Measurements from ENCODE around the gene CD93.

Gene CD93

DNA sequence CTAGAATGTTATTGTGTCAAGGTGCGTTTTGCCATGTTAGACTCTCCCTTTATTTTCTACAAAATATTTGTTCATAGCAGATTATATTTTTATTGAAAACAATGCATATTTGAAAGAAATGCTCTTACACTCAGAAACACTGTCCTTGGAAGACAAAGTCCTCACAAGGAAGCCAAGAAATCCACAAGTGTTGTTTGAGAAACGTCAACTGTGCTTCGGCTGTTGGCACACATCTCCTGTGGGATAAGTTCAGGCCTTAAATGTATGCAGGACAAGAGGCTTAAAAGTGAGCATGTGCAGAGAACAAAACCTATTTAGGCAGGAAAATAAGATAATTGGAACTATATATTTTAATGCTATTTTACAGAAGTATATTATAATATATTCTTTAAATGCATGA, 27.1 kb downstream of the CD93 start:
- no peak for DNase-seq

DNA sequence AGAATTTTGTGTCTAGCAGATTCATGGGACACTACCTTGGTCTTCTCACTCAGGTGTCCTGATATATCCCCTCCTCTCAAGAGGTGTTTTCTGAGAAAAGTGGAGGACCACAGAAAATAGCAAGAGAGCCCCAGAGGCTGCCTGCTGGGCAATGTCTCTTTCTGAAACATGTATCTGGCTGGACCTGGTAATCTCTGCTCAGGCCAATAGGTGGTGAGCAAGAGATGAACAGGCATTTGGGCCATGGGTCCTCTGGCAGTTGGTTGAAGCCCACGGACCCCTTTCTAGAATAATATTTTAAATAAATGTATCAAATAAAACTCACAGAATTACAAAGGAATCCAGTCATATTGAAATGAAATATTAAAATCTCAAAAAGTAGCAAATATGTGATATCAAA, 27.9 kb downstream of the CD93 start:
- no peak for DNase-seq

DNA sequence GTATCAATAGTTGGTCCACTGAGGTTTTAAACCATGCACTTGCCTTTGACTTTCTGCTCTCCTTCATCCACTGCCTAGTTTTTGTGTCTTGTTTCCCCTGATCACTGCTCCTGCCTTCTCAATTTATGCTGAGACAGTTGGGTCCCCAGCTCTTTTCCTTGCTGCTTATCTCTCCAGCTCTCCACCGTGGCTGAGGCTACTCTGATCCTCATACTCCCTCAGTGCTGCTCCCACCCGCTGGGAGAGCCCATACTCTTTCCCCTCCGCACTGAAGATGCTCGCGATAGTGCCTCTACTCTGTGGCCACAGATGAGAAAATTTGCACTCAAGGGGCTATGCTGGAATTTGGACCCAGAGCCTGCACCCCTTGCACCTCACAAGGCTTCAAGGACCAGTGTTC, 33.2 kb downstream of the CD93 start:
- no peak for DNase-seq

DNA sequence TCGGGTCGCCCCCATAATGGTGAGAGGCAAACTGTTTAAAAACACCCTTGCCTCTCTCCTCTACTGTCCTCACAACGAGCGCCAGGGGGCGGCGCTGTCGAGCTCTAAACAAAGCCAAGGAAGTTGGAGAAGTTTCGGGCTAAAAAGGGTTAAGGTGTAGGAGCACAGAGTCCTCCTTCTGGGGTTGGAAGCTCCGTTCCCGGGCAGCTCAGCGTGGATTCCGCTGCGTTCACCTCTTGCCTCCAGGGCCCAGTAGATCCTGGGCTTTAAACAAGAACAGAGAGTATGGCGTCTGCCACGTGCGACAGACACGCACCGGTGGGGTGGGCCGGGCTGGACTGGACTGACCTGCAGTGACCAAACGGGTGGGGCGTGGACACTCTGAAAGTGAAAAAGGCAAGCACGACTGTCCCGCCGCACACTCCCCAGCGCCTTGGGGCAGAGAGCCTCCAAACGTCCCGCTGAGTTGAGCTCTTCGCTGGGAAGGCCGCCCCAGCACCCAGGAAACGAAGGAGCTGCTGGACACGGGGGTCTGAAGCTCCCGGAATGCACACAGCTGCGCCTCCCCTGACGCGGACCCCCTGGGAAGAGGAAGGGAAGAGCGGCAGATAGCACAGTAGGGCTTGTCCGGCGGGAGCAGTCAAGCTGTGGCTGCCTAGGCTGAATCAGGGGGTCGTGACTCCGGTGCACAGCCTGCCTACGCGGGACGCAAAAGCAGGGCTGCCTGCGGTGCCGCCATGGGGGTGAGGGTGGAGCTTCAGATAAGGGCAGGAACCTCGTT, 35.1 kb downstream of the CD93 start:
- DNase-seq = peak; percentile 8

DNA sequence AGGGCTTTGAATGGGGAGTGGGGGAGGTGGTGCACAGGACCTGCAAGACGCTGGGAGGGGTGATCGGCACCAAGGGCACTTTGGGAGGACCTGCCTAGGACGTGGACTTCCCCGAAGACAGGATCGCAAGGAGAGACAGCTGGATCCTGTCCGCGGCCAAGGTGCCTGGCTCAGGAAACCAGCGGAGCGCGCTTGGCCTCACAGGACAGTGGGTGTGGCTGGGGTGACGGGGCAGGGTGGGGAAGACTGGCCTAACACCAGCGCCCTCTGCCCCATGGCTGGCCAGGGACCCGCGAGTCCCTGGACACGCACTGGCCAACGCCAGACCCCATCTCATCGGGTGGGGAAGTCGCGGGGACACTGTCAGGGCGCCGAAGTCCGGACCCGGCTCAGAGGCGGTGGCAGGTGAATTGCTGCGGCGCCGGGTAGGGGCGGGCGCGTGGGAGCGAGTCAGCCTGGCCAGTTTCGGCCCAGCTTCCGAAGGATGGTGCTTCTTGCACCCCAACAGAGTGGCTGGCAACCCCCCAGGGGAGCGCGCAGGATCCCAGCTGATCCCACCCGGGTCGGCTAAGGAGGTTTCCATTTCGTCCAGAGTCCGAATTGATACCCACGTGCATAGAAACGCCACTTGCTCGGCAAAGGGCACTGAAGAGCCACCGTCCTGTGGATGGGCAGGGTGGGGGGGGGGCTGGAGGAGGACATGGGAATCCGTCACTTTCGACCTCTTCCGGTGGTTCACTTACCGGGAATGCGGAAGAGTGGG, 35.9 kb downstream of the CD93 start:
- DNase-seq = no peak

DNA sequence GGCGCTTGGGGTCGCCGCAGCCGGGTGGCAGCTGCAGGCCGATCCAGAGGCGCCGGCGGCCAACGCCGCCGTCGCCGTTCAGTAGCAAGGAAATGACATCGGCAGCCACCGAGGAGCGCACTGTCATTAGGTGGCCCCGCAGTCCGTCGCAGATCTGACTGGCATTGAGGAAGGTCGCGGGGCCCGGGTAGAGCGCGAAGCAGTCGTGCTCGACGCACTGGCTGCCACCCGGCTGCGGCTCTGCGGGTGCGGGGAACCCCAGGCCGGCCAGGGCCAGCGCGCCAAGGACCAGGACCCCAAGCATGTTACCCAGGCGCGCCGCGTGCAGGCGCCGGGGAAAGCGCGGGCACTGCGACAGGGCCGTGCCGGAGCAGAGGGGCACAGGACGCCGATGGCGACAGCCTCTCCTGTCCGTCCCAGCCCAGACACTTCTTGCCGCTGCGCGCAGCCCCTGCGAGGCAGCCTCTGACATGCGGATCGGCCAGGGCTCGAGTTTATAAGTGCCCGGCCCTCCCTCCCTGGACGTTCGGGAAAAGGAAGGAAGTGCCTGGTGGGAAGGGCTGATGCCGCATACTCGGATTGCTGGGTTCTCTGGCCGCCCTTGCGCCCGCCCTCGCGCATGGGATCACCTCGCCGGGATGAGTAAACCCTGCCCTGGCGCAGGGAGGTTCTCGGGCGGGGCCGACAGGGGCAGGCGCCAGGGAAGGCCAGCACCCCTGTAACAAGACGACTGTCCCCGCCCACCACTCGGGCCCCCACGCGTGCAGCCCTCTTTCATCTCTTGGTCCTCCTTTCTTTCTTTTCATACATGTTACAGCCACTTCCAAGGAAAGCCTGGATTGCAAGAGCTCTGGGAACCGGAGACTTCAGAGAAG, 36.7 kb downstream of the CD93 start, which contains the start of gene THBD:
TSS of gene THBD (minus strand) at position 472 of the 875 bp plus-strand sequence. CDS start at position 304, 168 bp downstream.
- DNase-seq = no peak

DNA sequence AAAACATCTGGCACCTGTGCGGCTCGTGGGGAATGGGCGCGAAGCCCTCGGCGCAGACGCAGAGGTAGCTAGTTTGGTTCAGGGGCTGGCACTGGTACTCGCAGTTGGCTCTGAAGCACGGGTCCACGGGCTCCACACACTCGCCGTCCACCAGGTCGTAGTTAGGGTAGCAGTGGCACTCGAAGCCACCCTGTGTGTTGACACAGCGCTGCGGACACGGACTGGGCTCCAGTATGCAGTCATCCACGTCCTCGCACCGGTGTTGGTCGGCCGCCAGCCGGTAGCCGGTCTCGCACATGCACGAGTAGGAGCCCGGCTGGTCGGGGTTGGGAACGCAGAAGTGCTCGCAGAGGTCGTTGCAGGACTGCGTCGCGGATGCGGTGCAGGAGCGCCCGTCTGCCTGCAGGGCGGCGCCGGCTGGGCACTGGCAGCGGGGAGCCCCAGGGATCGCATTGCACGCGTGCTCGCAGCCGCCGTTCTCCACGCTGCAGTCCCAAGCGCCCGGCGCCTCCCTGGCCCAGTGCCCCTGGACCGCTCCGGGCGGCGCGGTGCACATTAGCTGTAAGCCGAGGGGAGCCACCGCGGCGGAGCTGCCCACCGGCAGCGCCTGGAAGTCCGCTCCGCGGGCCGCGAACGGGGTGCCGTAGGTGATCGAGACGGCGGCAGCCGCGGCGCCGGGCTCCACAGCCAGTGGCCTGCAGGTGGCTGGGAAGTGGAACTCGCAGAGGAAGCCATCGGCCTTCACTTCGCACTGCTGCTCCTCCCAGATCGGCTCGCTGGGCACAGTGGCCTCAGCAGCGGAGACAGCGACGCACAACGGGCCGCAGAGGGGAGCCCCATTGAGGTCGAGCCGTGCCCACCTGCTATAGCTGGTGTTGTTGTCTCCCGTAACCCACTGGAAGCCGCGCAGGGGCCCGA, 37.6 kb downstream of the CD93 start:
- DNase-seq = no peak

DNA sequence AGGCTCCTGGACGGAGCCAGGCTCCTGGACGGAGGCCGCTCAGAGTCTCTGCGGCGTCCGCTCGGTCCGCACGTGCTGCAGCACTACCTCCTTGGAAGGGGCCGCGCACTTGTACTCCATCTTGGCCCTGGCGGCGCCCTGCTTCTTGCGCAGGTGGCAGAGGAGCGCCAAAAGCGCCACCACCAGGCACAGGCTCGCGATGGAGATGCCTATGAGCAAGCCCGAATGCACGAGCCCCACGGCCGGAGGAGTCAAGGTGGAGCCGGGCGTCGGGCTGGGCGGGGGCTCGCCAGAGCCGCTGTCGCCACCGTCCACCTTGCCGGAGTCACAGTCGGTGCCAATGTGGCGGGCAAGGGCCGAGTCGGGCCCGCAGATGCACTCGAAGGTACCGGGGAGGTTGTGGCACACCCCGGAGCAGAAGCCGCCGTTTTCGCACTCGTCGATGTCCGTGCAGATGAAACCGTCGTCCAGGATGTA, 38.3 kb downstream of the CD93 start:
- DNase-seq = no peak

DNA sequence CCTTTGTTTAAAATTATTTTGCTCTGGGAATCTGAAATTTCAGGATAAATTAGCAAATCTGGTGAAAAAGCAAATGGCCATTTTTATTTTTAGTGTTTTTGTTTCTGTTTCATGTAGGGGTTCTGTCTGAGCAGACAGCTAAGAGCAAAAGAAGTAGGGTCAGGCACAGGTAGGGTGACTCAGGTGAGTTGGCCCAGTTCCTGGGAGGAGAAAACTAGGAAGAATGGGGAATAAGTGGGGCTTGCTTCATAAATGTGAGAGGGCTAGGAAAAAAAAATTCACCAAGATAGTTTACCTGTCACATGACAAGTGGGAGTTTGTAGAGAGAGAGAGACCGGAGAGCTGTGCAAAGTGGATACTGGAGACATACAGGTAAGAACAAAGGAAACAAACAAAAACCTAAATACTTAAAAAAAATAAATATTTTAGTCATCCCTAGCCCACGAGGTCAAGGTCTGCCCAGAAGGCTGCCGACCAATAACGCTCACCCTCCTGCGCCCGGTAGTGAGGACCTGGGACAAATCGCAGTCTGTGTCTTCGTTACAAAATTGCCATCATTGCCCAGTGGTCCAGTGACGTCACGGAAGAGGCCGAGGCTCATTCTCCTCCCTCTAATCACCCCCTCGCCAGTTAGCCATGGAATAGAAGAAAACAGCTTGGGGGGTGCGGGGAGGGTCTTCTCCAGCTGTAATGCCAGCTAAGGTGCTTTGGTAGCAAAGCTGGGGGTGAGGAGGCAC, 39.0 kb downstream of the CD93 start:
- no peak for DNase-seq

DNA sequence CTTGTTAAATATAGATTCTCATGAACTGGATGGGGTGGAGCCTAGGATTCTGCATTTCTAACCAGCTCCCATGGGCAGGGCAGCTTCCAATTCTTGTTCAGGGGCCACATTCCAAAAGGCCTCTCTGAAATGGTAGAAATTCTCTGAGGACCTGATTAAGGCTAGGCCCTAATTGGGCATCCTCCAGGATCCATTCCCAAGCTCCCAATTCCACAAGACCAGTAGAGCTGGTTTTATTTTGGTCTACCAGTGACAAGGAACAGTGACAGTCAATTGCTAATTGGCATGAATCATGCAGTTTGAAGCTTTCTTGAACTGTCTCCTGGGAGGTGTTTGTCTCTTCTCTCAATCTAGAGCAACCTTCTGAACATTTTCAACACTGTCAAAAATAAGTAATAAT, 39.7 kb downstream of the CD93 start:
- no peak for DNase-seq

DNA sequence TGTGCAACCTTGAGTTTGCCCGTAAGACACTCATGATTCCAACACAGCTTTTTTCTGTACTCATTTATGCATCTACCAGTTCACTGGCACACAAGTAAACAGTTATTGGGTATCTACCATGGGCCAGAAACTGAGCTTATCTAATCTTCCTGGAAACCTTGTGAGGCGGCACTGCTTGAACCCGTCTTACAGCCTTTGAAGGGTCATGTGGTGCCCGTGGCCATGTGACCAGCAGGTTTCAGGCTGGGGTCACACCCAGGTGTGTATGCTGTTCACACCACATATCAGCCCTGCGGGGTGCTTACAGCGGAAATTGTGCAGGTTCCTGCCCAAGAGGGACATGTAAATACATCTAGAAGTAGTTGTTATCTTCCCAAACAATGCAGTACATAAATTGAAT, 42.7 kb downstream of the CD93 start:
- DNase-seq = no peak

DNA sequence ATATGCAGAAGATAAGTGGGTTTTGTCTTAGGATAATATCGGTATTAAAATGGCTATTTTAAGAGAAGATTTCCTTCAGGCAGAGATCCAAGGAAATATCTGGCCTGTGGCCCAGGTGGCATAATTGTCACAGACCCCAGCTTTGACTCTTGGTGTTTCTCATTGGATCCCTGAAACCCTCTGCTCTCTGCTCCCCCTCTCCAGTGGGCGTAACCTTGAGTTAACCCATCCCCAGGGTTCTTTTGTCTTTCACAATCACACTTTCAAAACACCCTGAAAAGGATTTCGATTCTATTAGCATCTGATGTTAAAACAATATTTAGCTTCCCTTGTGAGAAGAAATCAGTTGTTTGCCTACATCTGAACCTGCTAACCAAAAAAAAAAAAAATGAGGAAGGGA, 43.9 kb downstream of the CD93 start:
- no peak for DNase-seq

DNA sequence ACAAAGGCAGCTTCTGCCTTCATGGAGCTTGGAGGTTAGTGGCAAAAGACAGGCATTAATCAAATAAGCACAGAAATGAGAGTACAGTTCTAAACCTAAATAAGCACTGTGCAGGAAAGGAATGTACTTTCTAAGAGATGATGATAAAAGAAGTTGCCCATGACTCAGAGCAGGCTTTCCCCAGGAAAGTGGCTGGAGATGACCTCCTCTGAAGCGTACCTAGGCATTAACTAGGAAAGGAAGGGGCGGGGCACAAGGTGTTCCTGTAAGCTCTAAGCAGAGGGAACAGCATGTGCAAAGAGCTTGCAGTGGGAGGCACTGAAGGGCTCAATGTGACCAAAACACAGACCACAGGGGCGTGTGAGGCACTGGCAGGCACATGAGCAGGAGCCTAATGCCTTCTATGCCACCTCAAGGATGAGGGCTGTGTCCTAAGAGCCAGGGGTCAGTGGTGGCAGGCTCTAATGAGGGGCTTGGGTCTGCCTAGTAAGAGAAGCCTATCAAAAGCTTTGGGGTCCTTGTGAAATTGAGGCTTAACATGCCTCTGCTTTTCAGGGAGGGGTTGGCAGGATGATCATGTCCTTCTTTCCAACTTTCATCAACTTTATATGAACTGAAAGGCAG, 46.1 kb downstream of the CD93 start:
- no peak for DNase-seq

DNA sequence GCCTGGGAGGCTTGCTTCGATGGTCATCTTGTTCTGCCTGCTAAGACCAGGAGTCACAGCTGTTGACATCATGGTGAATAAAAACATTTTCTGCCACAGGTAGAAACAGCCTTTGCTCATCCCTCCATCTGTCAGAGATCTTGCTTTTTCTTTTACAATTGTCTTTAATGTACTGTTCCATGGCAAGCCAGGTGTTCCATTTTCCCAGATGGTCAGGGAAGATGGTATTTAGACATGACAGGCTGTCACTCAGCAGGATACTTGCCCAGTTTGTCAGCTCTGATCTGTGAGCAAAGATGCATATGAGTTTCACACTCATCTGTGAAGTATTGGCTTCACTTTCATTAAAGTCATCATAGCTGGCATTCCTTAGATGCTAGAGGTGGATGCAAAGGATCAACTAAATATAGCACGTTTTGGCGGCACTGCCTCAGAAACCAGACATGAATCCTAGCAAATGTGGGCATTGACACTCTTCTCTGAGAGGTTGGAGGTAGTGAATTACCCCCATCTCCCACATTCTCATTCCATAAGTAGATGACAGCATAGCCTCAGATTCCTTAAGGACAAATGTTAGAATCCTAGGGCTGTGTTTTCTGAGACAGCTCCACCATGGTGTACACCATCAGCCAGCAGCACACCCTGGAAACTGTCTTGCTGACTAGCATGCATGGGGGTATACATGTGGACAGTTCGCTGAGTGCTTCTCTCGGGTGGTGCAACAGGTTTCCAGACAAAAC, 46.8 kb downstream of the CD93 start:
- DNase-seq = no peak

DNA sequence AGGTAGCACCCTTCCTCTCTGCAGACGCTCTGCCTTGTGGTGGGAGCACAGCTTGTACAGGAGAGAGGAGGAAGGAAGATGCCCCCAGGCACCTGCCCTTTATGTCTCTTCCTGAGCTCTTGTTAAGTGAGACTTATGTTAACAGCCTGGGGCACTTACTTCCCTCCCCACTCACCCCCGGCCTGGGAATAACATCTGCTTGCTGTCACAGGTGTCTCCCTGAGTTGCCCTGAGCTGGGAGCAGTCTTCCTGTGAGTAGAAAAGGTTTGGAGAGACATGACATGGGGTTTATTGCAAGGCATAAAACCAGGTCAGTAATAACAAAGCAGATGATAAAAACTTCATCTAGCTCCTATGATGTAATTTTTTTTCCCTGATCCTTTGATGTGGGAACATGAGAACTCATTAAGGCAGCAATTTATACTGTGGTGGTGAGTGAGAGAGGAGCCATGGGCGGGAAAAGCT, 49.1 kb downstream of the CD93 start:
- no peak for DNase-seq

DNA sequence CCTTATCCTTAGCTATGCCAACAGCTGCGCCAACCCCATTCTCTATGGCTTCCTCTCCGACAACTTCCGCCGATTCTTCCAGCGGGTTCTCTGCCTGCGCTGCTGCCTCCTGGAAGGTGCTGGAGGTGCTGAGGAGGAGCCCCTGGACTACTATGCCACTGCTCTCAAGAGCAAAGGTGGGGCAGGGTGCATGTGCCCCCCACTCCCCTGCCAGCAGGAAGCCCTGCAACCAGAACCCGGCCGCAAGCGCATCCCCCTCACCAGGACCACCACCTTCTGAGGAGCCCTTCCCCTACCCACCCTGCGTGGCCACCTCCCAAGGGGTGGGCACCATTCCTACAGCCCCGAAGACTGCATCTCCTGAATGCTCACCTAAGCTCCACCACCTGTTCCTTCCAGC, 49.8 kb downstream of the CD93 start:
- no peak for DNase-seq

DNA sequence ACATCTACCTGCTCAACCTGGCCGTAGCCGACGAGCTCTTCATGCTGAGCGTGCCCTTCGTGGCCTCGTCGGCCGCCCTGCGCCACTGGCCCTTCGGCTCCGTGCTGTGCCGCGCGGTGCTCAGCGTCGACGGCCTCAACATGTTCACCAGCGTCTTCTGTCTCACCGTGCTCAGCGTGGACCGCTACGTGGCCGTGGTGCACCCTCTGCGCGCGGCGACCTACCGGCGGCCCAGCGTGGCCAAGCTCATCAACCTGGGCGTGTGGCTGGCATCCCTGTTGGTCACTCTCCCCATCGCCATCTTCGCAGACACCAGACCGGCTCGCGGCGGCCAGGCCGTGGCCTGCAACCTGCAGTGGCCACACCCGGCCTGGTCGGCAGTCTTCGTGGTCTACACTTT, 50.4 kb downstream of the CD93 start:
- no peak for DNase-seq

DNA sequence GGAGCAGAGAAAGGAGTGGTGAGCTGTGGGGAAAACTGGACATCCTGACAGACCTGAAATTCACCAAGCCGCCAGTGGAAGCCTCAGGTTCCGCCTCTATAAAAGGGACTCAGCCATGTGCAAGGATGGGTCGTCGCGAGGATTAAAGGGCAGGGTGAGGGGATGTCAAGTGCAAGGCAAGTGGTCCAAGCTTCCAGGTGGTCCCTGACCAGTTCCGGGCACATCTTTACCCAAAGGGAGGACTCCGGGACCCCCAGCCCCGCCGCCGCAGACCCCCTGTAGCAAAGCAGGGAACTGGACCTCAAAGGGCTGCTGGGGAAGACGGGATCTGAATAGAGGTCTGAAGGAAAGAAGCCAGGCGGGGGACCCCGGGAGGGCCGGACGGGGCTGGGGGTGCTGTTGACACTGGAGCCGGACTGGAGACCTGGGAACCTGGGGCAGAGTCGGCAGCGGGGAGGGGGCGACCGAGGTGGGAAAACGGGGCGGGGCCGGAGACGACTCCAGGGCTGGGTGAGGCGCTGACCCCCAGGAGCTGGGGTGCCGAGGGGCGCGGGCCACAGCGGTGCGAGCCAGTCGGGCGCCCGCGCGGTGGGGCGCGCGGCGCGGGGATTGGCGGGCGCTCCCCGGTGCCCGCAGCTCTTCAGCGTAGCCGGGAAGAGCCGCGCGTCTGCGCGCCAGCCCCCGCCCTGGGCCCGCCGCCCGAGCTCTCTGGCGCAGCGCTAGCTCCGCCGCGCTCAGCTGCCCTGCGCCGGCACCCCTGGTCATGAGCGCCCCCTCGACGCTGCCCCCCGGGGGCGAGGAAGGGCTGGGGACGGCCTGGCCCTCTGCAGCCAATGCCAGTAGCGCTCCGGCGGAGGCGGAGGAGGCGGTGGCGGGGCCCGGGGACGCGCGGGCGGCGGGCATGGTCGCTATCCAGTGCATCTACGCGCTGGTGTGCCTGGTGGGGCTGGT, 51.1 kb downstream of the CD93 start, which contains the start of gene SSTR4:
TSS of gene SSTR4 (plus strand) at position 592 of the 951 bp plus-strand sequence. CDS start at position 764, 172 bp downstream.
- no peak for DNase-seq

DNA sequence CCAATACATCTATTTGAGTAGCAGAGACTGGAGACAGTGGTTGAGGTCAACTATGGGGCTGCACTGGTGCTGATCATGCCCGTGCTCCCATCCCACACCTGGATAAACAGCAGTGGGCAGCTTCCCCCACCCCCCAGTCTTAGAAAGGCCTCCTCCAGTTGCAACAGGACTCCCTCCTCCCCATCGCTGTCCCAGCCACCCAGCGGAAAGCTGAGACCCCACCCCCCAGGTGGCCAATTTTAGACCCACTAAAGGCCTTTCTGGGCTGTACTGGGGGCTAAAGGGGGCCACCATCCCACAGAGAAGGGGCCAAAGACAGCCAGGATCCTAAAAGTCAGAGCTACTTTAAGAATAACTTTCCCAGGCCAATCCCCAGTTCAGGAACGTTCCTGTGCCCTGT, 52.2 kb downstream of the CD93 start:
- no peak for DNase-seq
